22Rv1 (cell line): ENCODE data around the gene SLC1A2.

Experiments
- CTCF ChIP-seq: fragments of 450-650 bp; IDR thresholded peaks from 2 replicates; pipeline ENCODE4 v1.5.1; 2017; ENCODE audit warnings: mild to moderate bottlenecking
- ZFX ChIP-seq: fragments of 450-650 bp; IDR thresholded peaks from 2 replicates; pipeline ENCODE4 v1.6.1; 2017; ENCODE audit warnings: antibody characterized with exemption, borderline replicate concordance

- TF ChIP-seq CTCF, result no peak
- TF ChIP-seq ZFX, result no peak
Measured at GRCh38 chr11:35245786-35246185, 173.6 kb downstream of the SLC1A2 start.
